Activated CD8-positive, alpha-beta T cell treated with anti-CD3 and anti-CD28 coated beads, Interleukin-2, amount 10 ng/mL, durations not matched to agents 7 days and 5 days (primary cell): ENCODE results near the gene RND3. TPM values are rescaled to one million over a fixed set of nuclear protein-coding genes. Genes with fewer than 3 reads are reported as not detected.

Experiments
- ATAC-seq: fragments of 150-1000 bp; cut with Tn5 transposase; one replicate; pipeline ENCODE4 v1.10.0; 2021; ENCODE audit warnings: moderate library complexity
- CTCF ChIA-PET: fragments of 350-600 bp; sonication (Branson Sonifier 250); formaldehyde crosslinking; loops from one replicate; lab custom pipeline; 2021; ENCODE audit warnings: antibody characterized with exemption; lab: Charles Lee
- POLR2A ChIA-PET: fragments of 350-600 bp; sonication (Branson Sonifier 250); formaldehyde crosslinking; loops from one replicate; lab custom pipeline; 2021; ENCODE audit warnings: antibody characterized with exemption; lab: Charles Lee
- DNase-seq: peaks from one replicate; pipeline ENCODE4 v3.0.0-alpha.2; 2020
- H3K27ac Mint-ChIP-seq: one replicate; pipeline ENCODE4 v1.8.0; 2021; ENCODE audit warnings: mild to moderate bottlenecking, mixed read lengths
- H3K27me3 Mint-ChIP-seq: one replicate; pipeline ENCODE4 v1.8.0; 2021; ENCODE audit warnings: low read depth, mixed read lengths
- H3K36me3 Mint-ChIP-seq: one replicate; pipeline ENCODE4 v1.8.0; 2021; ENCODE audit warnings: low read depth, mixed read lengths
- H3K4me1 Mint-ChIP-seq: one replicate; pipeline ENCODE4 v1.8.0; 2021; ENCODE audit warnings: low read depth, mixed read lengths
- H3K4me3 Mint-ChIP-seq: one replicate; pipeline ENCODE4 v1.8.0; 2021; ENCODE audit warnings: mild to moderate bottlenecking, mixed read lengths
- H3K9me3 Mint-ChIP-seq: one replicate; pipeline ENCODE4 v1.8.0; 2022; ENCODE audit warnings: mixed read lengths; ENCODE audit not compliant: insufficient read depth
- total RNA-seq, 2 experiments: library from RNA; stranded (reverse); gene quantifications; one replicate each; pipeline ENCODE4 v1.2.3, GENCODE V29; 2021

Gene RND3
- total RNA-seq, 2 experiments from 2014 or later: not detected

- POLR2A ChIA-PET: no interaction called here
- H3K27ac Mint-ChIP-seq: no peak overlapping the region
- DNase-seq (no peak), ATAC-seq (no peak)
- CTCF ChIA-PET: no interaction called here
- peak overlapping the region; percentile 16 for H3K4me3 Mint-ChIP-seq
- H3K4me1 Mint-ChIP-seq: peaks cover 15% of the 10 kb centered on the region
- H3K27me3 Mint-ChIP-seq: peaks cover 44% of the 10 kb centered on the region
- H3K36me3 Mint-ChIP-seq: no peaks in the 10 kb centered on the region
- no peaks in the 10 kb centered on the region for H3K9me3 Mint-ChIP-seq
These were observed 655 bp downstream of the RND3 start for GRCh38 chr2:150486539-150487484.

GRCh38 chr2:150485871-150486538, 1.5 kb downstream of the RND3 start:
- H3K27ac Mint-ChIP-seq: no peak overlapping the region
- H3K4me1 Mint-ChIP-seq: peaks cover 15% of the 10 kb centered on the region
- ATAC-seq (no peak), DNase-seq (no peak)
- H3K9me3 Mint-ChIP-seq: no peaks in the 10 kb centered on the region
- no peak overlapping the region for H3K4me3 Mint-ChIP-seq
- peaks cover 44% of the 10 kb centered on the region for H3K27me3 Mint-ChIP-seq
- POLR2A ChIA-PET: no interaction called here
- CTCF ChIA-PET: no interaction called here
- no peaks in the 10 kb centered on the region for H3K36me3 Mint-ChIP-seq

GRCh38 chr2:150485114-150485870, 2.2 kb downstream of the RND3 start:
- Mint-ChIP-seq H3K4me1 (peaks cover 15% of the 10 kb centered on the region), H3K4me3 (no peak overlapping the region), H3K27ac (no peak overlapping the region), H3K36me3 (no peaks in the 10 kb centered on the region), H3K9me3 (no peaks in the 10 kb centered on the region), H3K27me3 (peaks cover 44% of the 10 kb centered on the region)
- no peak for ATAC-seq
- no peak for DNase-seq
- POLR2A ChIA-PET: no interaction called here
- CTCF ChIA-PET: no interaction called here

GRCh38 chr2:150484461-150485021, 2.9 kb downstream of the RND3 start:
- ATAC-seq (no peak), DNase-seq (no peak)
- H3K9me3 Mint-ChIP-seq: no peaks in the 10 kb centered on the region
- ChIA-PET CTCF (no interaction called here), POLR2A (no interaction called here)
- no peak overlapping the region for H3K27ac Mint-ChIP-seq
- peaks cover 15% of the 10 kb centered on the region for H3K4me1 Mint-ChIP-seq
- peaks cover 44% of the 10 kb centered on the region for H3K27me3 Mint-ChIP-seq
- H3K4me3 Mint-ChIP-seq: no peak overlapping the region
- H3K36me3 Mint-ChIP-seq: no peaks in the 10 kb centered on the region

GRCh38 chr2:150484006-150484405, 3.5 kb downstream of the RND3 start:
- CTCF ChIA-PET: no interaction called here

GRCh38 chr2:150483532-150483931, 3.9 kb downstream of the RND3 start:
- ATAC-seq (no peak), DNase-seq (no peak)
- H3K27me3 Mint-ChIP-seq: peaks cover 43% of the 10 kb centered on the region
- no peaks in the 10 kb centered on the region for H3K9me3 Mint-ChIP-seq
- no peak overlapping the region for H3K4me3 Mint-ChIP-seq
- POLR2A ChIA-PET: no interaction called here
- peaks cover 15% of the 10 kb centered on the region for H3K4me1 Mint-ChIP-seq
- H3K27ac Mint-ChIP-seq: no peak overlapping the region
- CTCF ChIA-PET: no interaction called here
- no peaks in the 10 kb centered on the region for H3K36me3 Mint-ChIP-seq

More at GRCh38 chr2:150484006-150484405, 3.5 kb downstream of the RND3 start:
- H3K36me3 Mint-ChIP-seq: no peaks in the 10 kb centered on the region
- ATAC-seq: no peak
- POLR2A ChIA-PET: no interaction called here
- no peak overlapping the region for H3K27ac Mint-ChIP-seq
- no peak for DNase-seq
- no peaks in the 10 kb centered on the region for H3K9me3 Mint-ChIP-seq
- peaks cover 44% of the 10 kb centered on the region for H3K27me3 Mint-ChIP-seq
- H3K4me1 Mint-ChIP-seq: peaks cover 15% of the 10 kb centered on the region
- no peak overlapping the region for H3K4me3 Mint-ChIP-seq

GRCh38 chr2:150482667-150483400, 4.6 kb downstream of the RND3 start:
- POLR2A ChIA-PET: no interaction called here

GRCh38 chr2:150482111-150482510, 5.4 kb downstream of the RND3 start:
- no peaks in the 10 kb centered on the region for H3K36me3 Mint-ChIP-seq
- ChIA-PET CTCF (no interaction called here), POLR2A (no interaction called here)
- H3K4me1 Mint-ChIP-seq: peaks cover 13% of the 10 kb centered on the region
- H3K4me3 Mint-ChIP-seq: no peak overlapping the region
- H3K27me3 Mint-ChIP-seq: peaks cover 33% of the 10 kb centered on the region
- H3K27ac Mint-ChIP-seq: no peak overlapping the region
- DNase-seq (no peak), ATAC-seq (no peak)
- no peaks in the 10 kb centered on the region for H3K9me3 Mint-ChIP-seq

More at GRCh38 chr2:150482667-150483400, 4.6 kb downstream of the RND3 start:
- Mint-ChIP-seq H3K36me3 (no peaks in the 10 kb centered on the region), H3K9me3 (no peaks in the 10 kb centered on the region), H3K4me1 (peaks cover 15% of the 10 kb centered on the region), H3K27ac (no peak overlapping the region), H3K4me3 (no peak overlapping the region), H3K27me3 (peaks cover 39% of the 10 kb centered on the region)
- ATAC-seq (no peak), DNase-seq (no peak)
- CTCF ChIA-PET: no interaction called here

- ATAC-seq (no peak), DNase-seq (no peak)
- ChIA-PET POLR2A (no interaction called here), CTCF (no interaction called here)
- no peaks in the 10 kb centered on the region for H3K9me3 Mint-ChIP-seq
- no peak overlapping the region for H3K27ac Mint-ChIP-seq
- no peaks in the 10 kb centered on the region for H3K36me3 Mint-ChIP-seq
- peaks cover 25% of the 10 kb centered on the region for H3K27me3 Mint-ChIP-seq
- no peak overlapping the region for H3K4me3 Mint-ChIP-seq
- H3K4me1 Mint-ChIP-seq: peaks cover 6% of the 10 kb centered on the region
These were observed 6.3 kb downstream of the RND3 start for GRCh38 chr2:150480971-150481830.

- POLR2A ChIA-PET: no interaction called here
- CTCF ChIA-PET: no interaction called here
- peaks cover 15% of the 10 kb centered on the region for H3K27me3 Mint-ChIP-seq
- H3K36me3 Mint-ChIP-seq: no peaks in the 10 kb centered on the region
- no peaks in the 10 kb centered on the region for H3K9me3 Mint-ChIP-seq
- ATAC-seq (no peak), DNase-seq (no peak)
- H3K4me1 Mint-ChIP-seq: no peaks in the 10 kb centered on the region
- H3K27ac Mint-ChIP-seq: no peak overlapping the region
- no peak overlapping the region for H3K4me3 Mint-ChIP-seq
These were observed 7.2 kb downstream of the RND3 start for GRCh38 chr2:150480241-150480640.
